ENCODE measurements around the gene KCNAB1.

The KCNAB1 gene

DNA sequence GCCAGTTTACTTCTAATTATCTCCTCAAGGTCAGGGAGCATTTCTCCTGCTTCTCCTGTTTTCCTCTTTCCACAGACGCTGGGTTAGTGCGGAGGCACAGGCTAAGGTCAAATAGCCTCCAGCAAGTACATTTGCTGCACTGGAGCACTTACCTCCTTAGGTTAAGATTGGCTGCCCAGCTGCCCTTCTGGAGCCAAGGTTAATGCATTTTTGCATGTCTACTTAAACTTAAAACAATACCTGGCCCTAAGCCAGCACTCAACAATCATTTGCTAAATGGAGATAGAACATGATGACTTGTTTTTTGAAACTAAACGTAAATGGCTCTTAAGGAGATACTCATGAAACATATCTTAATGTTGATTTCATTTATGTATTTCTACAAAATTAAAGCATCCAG lies 351.1 kb downstream of the KCNAB1 start:
- DNase-seq = no peak

- DNase-seq = no peak
Observed at GRCh38 chr3:156472150-156472549, 351.8 kb downstream of the KCNAB1 start.

DNA sequence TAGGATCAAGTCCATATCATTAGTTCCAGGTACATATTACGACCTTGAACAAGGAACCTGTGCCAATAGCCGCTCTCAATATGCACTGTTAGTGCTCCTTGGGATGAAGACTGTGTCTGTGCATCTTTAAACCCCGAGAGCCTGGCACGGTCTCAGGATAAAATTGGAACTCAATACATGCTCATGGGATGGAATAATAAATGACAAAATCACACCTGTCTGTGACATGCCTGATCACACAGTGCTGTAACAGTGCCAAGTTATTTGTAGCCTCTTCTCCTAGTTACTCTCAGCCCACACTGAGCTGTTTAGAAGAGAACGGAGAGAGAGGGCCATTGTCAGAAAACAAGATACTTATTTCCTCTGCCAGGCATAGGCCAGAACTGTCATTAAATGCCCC lies 352.3 kb downstream of the KCNAB1 start:
- no peak for DNase-seq

DNA sequence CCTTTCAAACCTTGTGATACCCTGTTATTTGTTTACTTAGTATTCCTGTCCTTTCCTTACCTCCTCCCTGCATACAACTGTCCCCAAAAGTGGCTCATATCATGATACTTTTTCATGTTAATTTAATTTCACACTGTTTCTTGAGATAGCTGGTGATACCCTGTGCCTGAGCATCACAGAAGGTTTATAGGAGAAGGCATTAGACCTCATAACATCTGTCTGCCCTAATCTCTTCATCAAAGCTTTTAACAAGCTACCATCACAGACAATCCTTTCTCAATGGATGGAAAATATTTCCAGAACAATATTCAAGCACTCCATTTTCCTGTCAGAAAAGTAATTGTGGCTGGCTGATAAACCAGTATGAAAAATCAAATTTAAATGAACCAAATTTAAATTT lies 353.0 kb downstream of the KCNAB1 start:
- DNase-seq = no peak

GRCh38 chr3:156474560-156475389 lies 354.4 kb downstream of the KCNAB1 start:
- DNase-seq = no peak

DNA sequence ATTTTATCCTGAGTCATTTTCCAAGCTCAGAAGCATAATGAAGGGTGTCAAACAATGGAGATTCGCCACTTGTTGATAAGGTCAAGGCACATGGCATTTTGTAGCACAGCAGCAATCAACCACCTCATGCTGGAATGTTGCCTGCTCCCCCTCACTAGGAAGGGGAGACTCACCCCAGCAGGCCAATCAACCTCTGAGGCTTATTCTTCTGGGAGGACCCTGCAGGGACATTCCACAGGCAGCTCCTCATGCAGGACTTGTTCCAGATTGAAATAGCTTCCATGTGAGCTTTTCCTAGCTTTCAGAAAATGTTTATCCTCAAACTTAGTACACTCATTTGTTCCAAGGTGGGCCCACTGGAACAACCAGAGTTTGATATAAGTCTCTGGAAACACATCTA lies 356.9 kb downstream of the KCNAB1 start:
- no peak for DNase-seq

DNA sequence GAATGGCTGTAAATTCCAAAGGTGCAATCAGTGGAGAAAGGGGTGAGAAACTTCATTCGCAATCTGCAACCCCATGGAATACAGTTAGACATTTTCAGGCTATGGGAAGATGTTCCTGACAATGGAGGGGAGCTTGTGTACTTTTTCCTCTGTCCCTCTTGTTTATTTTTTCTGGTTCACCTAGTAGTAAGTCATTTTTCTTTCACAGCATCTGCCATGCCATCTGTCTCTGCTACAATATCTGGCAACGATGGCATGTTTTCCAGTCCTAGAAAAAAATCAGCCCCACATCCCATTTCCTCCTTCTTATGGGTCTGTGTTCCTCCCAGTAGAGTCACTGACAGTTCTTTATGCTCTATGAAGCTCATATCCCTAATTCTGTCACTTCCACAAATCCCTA lies 358.5 kb downstream of the KCNAB1 start:
- DNase-seq = no peak

- no peak for DNase-seq
Observed at GRCh38 chr3:156479604-156480003, 359.2 kb downstream of the KCNAB1 start.

DNA sequence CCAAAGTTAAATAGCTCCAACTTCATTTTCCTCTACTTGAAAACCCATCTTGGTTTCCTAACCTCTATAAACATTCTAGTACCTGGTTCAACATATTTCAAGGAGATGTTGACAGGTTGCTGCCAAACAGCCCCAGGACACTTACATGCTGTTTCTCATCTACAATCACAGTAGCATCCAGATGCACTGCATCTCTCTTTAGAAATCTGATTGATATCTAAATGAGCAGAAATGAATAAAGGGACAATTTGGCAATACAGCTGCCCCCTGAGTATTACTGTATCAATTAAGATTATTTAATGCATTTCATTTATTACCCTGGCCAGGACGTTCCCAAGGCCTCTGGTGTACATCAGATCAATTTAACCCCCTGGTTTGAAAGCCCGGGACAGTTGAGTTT lies 360.6 kb downstream of the KCNAB1 start:
- DNase-seq = no peak

DNA sequence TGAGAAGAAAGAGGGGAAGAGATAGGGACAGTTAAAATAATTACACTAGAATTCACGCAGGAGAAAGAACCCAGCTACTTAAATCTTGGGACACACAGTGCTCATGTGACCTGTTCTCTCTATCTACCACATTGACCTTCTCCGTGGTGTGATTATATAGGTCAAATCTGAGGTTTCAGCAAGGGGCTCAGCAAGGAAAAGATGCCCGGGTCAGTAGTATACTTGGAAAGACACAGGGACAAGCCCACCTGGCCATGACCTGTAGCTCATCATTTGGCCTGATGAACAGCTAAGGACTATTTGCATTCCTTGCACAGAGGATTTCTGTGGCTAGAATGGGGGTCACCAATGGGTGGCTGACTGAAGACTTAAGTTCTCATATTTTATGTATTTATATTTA lies 362.6 kb downstream of the KCNAB1 start:
- no peak for DNase-seq

DNA sequence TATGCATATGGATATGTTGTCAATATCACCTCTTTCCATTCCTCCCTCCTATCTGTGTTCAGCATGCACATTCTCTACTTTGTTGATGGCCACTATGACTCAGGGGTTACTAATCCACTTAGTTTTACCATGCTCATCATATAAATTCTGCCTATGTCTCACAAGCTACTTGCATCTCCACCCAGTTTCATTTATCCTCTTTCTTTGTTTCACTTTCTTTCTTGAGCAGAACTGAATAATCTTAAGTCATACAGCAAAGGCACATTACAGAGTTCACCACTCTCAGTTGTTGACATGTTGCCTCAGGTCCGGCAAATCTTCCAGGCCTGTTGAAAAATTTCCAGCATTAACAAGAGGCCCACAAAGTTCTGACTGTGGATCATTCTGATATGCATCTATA lies 363.0 kb downstream of the KCNAB1 start:
- DNase-seq = no peak

DNA sequence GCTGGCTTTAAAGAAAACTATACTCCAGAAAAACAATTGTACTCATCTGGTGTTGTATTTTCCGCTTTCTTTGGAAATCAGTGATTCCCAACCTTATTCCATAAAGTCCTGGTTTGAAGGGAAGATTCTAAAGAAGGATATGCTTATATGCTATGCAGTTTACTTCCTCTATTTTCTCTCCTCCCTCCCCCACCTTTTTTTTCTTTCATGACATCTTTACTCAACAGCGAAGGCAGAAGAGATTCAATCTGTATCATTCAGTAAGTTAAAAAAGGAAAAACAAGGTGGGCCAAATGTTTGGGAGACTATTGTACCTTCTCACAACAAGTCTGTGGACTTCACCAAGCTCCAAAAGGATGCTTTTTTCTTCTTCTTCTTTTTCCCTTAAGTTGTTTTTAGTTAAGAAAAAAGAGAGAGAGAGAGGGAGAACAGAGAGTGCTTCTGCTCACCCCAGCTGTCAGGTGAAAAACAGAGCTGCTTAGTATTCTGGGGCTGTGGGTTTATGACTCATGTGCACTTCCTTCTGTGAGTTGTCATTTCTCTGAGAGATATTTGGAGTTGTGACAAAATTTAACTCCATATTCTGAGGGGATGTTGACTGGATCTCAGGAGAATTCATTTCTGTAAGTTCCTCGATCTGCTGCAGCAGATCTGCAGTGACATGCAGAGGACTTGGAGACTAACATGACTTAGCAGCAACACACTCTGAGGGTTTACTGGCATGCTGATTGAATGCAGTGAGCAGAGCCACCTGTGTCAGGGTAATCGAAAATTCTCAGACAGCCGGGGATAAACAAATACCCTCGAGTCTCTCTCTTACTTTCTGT lies 363.8 kb downstream of the KCNAB1 start:
- no peak for DNase-seq

DNA sequence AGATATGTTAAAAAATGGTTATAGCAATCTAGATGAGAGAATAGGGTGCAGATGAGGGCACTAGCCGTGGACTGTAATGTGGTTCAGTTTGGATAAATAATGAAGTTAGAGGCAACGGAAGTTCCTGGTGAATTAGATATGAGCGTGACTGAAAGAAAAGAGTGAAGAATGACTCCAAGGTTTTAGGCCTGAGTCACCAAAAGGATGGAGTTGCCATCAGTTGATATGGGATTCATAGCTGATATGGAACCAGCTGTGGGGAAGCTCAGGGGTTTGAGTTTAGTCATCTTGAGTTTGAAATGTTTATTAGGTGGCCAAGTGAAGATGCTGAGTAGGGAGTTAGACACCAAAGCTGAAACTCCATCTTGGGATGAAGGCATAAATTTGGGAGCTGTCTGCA lies 368.4 kb downstream of the KCNAB1 start:
- no peak for DNase-seq

- no peak for DNase-seq
Observed at GRCh38 chr3:156489462-156489911, 369.1 kb downstream of the KCNAB1 start.

DNA sequence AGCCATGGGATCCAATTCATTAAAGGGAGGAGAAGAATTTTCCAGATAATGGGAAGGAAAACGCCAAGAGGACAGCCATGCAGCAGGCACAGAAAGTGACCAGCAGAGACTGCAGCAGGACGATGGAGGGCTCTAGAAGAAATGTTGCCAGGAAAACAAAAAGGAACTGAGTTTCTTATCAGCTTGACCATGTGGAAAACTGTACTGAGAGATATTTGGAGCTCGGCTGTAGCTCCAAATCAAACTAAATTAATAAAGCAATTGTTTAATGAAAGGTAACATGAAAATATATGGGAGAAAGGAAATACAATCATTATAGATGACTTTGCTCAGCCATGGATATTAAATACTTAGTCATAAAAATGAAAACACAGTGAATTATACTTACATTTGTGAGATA lies 370.8 kb downstream of the KCNAB1 start:
- DNase-seq = no peak

GRCh38 chr3:156492801-156493261 lies 372.5 kb downstream of the KCNAB1 start:
- DNase-seq = no peak

- no peak for DNase-seq
Observed at GRCh38 chr3:156493887-156494286, 373.5 kb downstream of the KCNAB1 start.

DNA sequence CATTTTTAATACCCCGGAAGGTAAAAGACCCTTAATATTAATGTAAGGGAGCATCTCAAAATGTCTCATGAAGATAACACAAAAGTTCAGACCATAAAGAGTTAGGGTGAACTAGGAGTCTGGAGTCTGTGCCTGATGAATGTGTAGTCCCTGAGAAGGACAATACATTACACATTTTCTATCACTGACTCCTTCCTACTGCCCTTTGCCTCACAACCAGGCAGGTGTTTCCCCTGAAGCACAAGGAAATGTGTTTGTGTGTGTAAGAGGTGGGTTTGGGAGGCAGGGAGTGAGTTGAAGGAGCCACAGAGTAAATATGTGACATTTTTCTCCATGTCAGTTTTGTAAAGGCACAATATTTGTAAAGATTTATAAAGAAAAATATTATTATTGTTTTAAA lies 375.4 kb downstream of the KCNAB1 start:
- DNase-seq = no peak

- no peak for DNase-seq
Observed at GRCh38 chr3:156497326-156497725, 376.9 kb downstream of the KCNAB1 start.

GRCh38 chr3:156498307-156498706 lies 377.9 kb downstream of the KCNAB1 start:
- DNase-seq = no peak

GRCh38 chr3:156507285-156507684 lies 386.9 kb downstream of the KCNAB1 start:
- no peak for DNase-seq

- DNase-seq = no peak
Observed at GRCh38 chr3:156509189-156510174, 389.1 kb downstream of the KCNAB1 start.
